ENCODE measurements around the gene ROBO2.

- TF ChIP-seq CTCF (IDR thresholded peaks at IDR 0.05; ENCODE audit: insufficient read depth, low read length) = no peak
- no peak for TF ChIP-seq REST (IDR thresholded peaks at IDR 0.05; ENCODE audit: insufficient replicate concordance, low read depth)
- no peak for TF ChIP-seq POLR2AphosphoS5 (IDR thresholded peaks at IDR 0.05; ENCODE audit: low read depth)
- TF ChIP-seq GABPA (IDR thresholded peaks at IDR 0.05; ENCODE audit: low read depth) = no peak
- TF ChIP-seq SPI1 (IDR thresholded peaks at IDR 0.05; ENCODE audit: borderline replicate concordance, low read depth) = no peak
Observed at GRCh38 chr3:77081240-77081661, 41.4 kb downstream of the ROBO2 start.
